GM10266 (cell line): ENCODE results near the gene ALG3.

Experiments used
- DNase-seq: peaks from one replicate; pipeline ENCODE4 v3.0.0; 2012; ENCODE audit errors: extremely low spot score
- CTCF ChIP-seq: IDR thresholded peaks from 2 replicates; pipeline ENCODE4 v1.5.1; 2012; ENCODE audit warnings: mild to moderate bottlenecking, low read depth; ENCODE audit not compliant: control insufficient read depth, insufficient read depth; ENCODE audit errors: missing control alignments

ALG3 gene

DNA sequence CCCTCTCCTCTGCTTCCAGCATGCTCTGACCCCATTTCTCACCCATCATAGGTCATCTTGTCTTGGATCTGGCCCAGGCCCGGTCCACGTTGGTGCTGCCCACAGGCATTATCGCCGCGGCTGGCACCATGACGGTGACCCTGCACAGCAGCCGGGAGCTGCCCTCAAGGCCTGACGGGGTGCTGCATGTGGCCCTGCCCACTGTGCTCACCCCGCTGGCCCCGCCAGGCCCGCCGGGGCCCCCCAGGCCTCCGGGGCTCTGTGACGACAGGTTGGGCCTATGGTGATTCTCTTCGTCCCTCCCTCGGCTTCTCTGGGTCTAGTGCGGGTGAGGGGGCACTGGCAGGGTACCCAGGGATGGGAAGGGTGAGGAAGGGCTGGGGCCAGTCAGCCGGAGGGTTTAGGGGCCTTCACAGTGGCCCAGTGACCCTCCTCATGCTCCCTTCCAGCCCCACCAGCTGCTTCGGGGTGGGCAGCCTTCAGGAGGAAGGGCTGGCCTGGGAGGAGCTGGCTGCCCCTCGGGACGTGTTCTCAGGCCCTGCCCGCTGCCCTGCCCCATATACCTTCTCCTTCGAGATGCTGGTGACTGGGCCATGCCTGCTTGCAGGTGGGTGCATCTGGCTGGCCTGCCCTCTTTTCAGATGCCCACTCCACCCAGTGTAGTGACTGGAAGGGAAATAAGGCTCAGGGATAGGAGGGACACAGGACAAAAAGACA lies 15.5 kb downstream of the ALG3 start:
- no peak for TF ChIP-seq CTCF

GRCh38 chr3:184231671-184232070 lies 17.1 kb downstream of the ALG3 start:
- peak; percentile 39 for DNase-seq
- TF ChIP-seq CTCF = no peak

More for the DNA sequence above, 15.5 kb downstream of the ALG3 start:
- DNase-seq = no peak

- no peak for TF ChIP-seq CTCF
- peak; percentile 59 for DNase-seq
Measured at GRCh38 chr3:184230603-184231528, 17.9 kb downstream of the ALG3 start.

DNA sequence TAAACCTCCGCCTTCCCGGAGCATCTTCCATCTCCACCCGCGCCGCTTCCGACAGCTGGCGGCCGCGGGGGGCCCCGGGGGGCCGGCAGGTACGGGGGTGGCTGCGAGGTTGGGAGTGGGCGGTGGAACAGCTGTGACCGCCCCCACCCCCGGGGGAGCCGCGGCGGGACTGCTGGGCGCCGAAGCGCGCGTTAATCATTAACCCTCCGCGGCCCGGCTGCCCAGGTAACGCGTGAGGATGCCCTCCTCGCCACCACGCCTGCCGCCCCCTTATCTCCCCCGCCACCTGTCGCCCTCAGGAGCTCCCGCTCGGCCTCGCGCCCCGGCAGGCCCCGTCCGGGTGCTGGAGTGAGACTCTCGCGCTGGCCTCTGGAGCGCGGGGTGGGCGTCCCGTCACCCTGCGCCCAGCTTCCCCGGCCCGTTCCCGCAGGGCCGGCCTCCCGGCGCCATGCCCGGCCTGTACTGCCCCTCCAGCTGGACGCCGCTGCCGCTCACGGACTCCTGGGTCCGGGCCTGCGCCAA lies 18.6 kb downstream of the ALG3 start:
- peak; percentile 75 for DNase-seq
- no peak for TF ChIP-seq CTCF

DNA sequence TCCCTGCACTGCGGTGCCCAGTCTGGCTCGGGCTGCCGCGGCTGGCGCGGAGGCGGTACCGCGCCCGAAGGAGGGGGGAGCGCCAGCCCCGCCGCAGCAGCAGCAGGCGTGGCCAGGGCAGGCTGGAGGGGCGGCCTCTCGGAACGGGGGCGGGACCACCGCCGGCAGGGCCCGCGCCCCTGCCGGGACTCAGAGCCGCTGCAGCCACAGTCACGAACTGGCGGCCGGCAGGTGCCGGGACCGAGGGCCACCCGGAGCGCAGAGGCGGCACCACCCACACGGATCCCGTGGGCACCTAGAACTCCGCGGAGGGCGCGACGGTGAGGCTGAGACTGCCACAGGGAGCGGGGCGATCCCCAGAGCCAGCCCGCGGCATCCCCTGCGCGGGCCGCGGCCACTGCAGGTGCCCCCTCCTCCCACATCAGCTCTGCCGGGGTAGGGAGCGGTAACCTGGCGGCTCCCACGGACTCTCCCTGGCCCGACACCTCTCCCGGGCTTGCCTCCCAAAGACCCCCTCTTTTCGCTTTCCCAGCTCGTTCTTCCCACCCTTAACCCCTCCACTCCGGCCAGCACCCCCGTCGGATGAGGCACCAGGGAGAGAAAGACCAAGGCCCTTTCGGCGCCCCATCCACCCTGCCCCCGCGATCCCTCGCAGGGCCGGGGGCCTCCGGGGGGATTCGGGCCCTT lies 19.2 kb downstream of the ALG3 start, which contains the start of gene VWA5B2:
VWA5B2 (plus strand) TSS at position 192 of the 687 bp plus-strand sequence. CDS start 944 bp downstream, outside the sequence.
- TF ChIP-seq CTCF = peak; percentile 10
- DNase-seq = peak; percentile 98

DNA sequence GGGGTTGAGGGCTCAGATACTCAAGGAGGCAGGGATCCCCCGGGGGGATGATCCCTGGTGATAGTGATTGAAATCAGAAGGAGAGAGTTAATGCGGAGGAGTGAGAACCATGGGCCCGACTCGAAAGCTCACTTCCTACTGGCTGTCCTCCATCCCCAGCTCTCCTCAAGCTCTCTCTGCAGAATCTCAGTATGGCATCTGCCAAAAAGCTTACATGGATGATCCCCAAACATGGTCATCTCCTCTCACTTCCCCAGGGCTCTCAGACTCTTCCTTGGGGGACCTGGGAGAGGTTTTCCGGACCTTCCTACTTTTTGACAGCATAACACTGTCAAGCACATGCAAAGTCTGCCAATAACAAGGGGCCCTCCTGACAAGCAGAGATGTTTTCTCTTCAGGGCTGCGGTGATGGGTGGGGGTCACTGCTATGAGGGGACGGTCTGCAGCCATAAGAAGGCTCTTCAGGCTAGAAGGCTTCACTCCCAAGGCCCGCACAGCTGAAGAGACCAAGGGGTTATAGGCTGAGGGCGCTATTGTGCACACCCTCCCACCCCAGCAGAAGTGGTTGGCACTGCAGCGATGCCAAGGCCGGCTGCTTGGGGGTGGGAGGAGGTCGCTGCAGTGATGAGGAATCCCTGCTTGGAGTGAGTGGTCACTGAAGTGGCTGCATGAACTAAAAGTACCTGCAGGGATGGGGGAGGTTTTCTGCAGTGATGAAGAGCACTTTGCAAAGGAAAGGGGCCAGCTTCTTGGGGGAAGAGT lies 20.2 kb downstream of the ALG3 start:
- no peak for TF ChIP-seq CTCF
- DNase-seq = peak; percentile 55
